Vagina (tissue), 2 donors: ENCODE measurements around the gene ALKBH3. TPM values are rescaled to one million over a fixed set of nuclear protein-coding genes. Genes with fewer than 3 reads are reported as not detected.

Source experiments
- DNase-seq, 2 donors: peaks; one replicate each; pipeline ENCODE4 v3.0.0-alpha.2; 2017; ENCODE audit errors: extremely low spot score in 2 of 2
- H3K27ac ChIP-seq: fragments of 200-600 bp; sonication (generic); one replicate; pipeline ENCODE4 v1.5.1; 2019
- H3K27me3 ChIP-seq: fragments of 200-600 bp; sonication (generic); one replicate; pipeline ENCODE4 v1.5.1; 2019
- H3K36me3 ChIP-seq, 2 donors: fragments of 200-600 bp; sonication (generic); one replicate each; pipeline ENCODE4 v1.5.1; 2017 to 2019
- H3K4me1 ChIP-seq: fragments of 200-600 bp; sonication (generic); one replicate; pipeline ENCODE4 v1.5.1; 2019
- H3K4me3 ChIP-seq, 2 donors: fragments of 200-600 bp; sonication (generic); 1 replicate in 1 of 2; 2 replicates in 1 of 2; pipeline ENCODE4 v1.5.1; 2016 to 2019
- H3K9me3 ChIP-seq: fragments of 200-600 bp; sonication (generic); one replicate; pipeline ENCODE4 v1.5.1; 2019
- POLR2A ChIP-seq, 2 donors: fragments of 450-650 bp; IDR thresholded peaks; one replicate each; pipeline ENCODE4 v1.6.1; 2017; ENCODE audit warnings: antibody characterized with exemption in 2 of 2, mild to moderate bottlenecking in 2 of 2, moderate library complexity in 2 of 2
- POLR2AphosphoS5 ChIP-seq, 2 donors: sonication (generic); formaldehyde crosslinking; IDR thresholded peaks; one replicate each; pipeline ENCODE4 v1.9.0; 2017; ENCODE audit warnings: antibody characterized with exemption in 2 of 2, mild to moderate bottlenecking in 2 of 2, low read depth in 1 of 2; ENCODE audit not compliant: insufficient read depth in 1 of 2
- intact Hi-C: fragments of 100-400 bp; cut with DNase I; formaldehyde crosslinking; loops from one replicate; pipeline ENCODE4 v1.15.1; 2023
- total RNA-seq: library from RNA; depleted of rRNA; stranded (reverse); fragments of >200 nt; gene quantifications from one replicate; pipeline ENCODE4 v1.2.3, GENCODE V29; 2016
- TF ChIP-seq, protein P1 (sequence below), 3 experiments: fragments of 450-650 bp in 2 of 3; fragments of 200-600 bp in 1 of 3; sonication (generic) in 1 of 3; IDR thresholded peaks; one replicate each; pipeline ENCODE4 v1.5.1; 2017 to 2019; ENCODE audit warnings: antibody characterized with exemption in 3 of 3, mild to moderate bottlenecking in 2 of 3, moderate library complexity in 2 of 3

The ALKBH3 gene
- total RNA-seq, 1 donor from 2014 or later, result 33.4 TPM

DNA sequence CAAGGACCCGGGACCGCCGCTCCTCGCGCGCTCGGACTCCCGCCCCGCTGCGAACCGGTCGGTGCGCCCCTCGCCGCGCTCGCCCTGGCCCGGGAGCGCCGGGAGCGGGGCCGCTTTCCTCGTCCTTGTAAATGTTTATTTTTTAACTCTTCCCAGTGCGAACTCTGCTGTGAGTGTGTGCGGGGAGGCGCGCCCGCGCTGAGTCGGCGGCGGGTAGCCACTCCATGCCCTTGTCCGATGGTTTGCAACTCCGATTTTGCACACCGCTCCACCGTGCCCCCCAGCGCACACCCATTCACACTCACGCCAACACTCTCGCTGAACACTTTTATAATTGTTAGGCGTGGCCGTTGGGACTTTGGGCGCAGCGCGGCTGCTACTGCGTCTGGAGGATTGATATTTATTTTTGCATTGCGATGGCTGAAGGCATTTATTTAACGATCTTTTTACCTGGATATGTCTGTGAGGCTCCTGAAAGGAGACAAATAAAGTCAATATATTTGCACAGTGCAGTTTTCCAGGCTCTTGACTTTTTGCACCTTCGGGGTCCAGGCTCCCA lies 62.8 kb downstream of the ALKBH3 start:
- Histone ChIP-seq H3K27ac (peak overlapping the region; percentile 92), H3K4me3 (peak overlapping the region; percentile 62 to 73), H3K36me3 (no peaks in the 10 kb centered on the region), H3K9me3 (no peaks in the 10 kb centered on the region), H3K27me3 (no peaks in the 10 kb centered on the region), H3K4me1 (peaks cover 23% of the 10 kb centered on the region)
- TF ChIP-seq POLR2AphosphoS5 (IDR thresholded peaks at IDR 0.05; ENCODE audit: insufficient read depth in 1 of 2, low read depth in 1 of 2), result no peak
- TF ChIP-seq, protein P1, sequence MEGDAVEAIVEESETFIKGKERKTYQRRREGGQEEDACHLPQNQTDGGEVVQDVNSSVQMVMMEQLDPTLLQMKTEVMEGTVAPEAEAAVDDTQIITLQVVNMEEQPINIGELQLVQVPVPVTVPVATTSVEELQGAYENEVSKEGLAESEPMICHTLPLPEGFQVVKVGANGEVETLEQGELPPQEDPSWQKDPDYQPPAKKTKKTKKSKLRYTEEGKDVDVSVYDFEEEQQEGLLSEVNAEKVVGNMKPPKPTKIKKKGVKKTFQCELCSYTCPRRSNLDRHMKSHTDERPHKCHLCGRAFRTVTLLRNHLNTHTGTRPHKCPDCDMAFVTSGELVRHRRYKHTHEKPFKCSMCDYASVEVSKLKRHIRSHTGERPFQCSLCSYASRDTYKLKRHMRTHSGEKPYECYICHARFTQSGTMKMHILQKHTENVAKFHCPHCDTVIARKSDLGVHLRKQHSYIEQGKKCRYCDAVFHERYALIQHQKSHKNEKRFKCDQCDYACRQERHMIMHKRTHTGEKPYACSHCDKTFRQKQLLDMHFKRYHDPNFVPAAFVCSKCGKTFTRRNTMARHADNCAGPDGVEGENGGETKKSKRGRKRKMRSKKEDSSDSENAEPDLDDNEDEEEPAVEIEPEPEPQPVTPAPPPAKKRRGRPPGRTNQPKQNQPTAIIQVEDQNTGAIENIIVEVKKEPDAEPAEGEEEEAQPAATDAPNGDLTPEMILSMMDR (IDR thresholded peaks at IDR 0.05), result no peak
- no peak for TF ChIP-seq POLR2A (IDR thresholded peaks at IDR 0.05)
- DNase-seq, result no peak
- intact Hi-C loops, result loop anchor here (10.0 kb wide), 1 partner anchor 59 kb away; the partner anchor contains the start of gene ALKBH3

DNA sequence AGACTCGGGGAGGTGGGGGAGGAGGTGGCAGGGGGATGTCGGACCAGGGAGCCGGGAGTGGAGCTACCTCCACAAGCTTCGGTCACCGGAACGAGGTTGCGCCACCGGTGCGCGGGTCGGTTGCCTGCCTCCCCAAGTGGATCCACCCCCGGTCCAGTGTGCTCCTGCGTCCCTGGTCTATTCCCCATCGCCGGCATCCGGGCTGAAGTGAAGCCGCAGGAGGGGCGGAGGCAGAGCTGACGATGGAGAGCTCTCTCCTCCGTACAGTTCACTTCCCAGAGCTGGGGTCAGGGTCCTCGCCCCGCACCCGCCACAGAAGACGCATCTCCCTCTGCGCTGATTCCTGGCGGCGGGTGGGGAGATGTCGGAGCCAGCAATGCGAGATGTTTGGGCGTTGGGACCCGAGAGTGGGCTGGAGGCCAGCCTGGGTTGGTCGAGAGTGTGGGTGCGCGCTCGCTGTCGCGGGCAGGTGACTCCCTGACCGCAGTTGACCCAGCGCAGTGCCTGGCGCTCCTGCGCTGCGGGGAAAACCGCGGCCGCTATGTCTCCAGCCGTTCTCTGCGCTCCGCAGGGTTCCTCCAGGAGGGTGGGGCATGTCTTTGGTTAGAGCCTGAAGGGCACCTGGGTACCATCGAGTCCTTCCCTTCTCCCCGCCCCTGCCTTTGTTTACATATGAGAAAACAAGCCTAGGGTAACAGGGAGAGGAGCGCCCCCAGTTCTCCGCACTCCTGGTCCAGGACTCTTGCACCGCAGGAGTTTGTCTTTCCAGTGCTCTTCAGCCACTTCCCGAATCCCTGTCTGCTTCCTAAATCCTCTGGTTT lies 63.5 kb downstream of the ALKBH3 start:
- H3K4me3 ChIP-seq, result peak overlapping the region; percentile 62 to 73
- H3K4me1 ChIP-seq, result peaks cover 23% of the 10 kb centered on the region
- H3K27ac ChIP-seq, result peak overlapping the region; percentile 92
- H3K9me3 ChIP-seq, result no peaks in the 10 kb centered on the region
- no peaks in the 10 kb centered on the region for H3K36me3 ChIP-seq
- peak in 1 of 2 donors; percentile 51 for TF ChIP-seq POLR2AphosphoS5 (IDR thresholded peaks at IDR 0.05; ENCODE audit: insufficient read depth in 1 of 2, low read depth in 1 of 2)
- TF ChIP-seq, protein P1 (IDR thresholded peaks at IDR 0.05), result no peak
- no peaks in the 10 kb centered on the region for H3K27me3 ChIP-seq
- DNase-seq, result no peak
- intact Hi-C loops, result loop anchor here (10.0 kb wide), 1 partner anchor 59 kb away; the partner anchor contains the start of gene ALKBH3

DNA sequence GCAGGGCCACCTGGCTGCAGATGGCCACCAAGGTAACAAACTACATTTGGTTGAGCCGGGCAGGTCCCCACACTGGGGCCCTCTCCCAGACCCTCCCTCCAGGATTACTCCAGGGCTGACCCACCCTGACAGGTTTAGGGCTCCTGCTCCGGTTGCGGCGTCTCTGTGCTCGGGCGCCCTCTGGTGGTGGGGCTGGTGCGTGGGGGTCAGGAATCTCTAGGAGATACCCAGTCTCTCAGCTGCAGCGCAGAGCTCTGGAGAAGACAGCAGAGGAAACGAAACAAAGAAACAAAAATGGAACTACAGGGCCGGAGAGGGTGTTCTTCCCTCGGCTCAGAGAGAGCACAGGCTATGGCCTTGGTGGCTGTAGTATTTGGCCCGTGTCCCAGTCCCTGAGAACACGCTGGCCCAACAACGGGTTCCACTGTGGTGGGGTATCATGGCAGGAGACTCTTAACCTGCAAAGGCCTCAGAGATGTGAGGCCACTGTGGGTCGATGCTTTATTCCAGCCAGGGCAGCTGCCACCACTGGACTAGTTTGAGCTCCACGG lies 64.2 kb downstream of the ALKBH3 start:
- Histone ChIP-seq H3K36me3 (no peaks in the 10 kb centered on the region), H3K4me3 (peak overlapping the region; percentile 62 to 73), H3K4me1 (peaks cover 23% of the 10 kb centered on the region), H3K27me3 (no peaks in the 10 kb centered on the region), H3K27ac (peak overlapping the region; percentile 92), H3K9me3 (no peaks in the 10 kb centered on the region)
- intact Hi-C loops, result loop anchor here (5.0 to 10.0 kb wide), 3 partner anchors 42 to 87 kb away; partner anchors contain the start of gene ALKBH3
- no peak for DNase-seq
- TF ChIP-seq POLR2AphosphoS5 (IDR thresholded peaks at IDR 0.05; ENCODE audit: insufficient read depth in 1 of 2, low read depth in 1 of 2), result peak in 1 of 2 donors; percentile 20
- TF ChIP-seq, protein P1 (IDR thresholded peaks at IDR 0.05), result peak; percentile 59 to 68 (median 62)
- no peak for TF ChIP-seq POLR2A (IDR thresholded peaks at IDR 0.05)

- intact Hi-C loops, result loop anchor here (5.0 to 10.0 kb wide), 3 partner anchors 40 to 85 kb away; partner anchors contain the start of gene ALKBH3
Observed at GRCh38 chr11:43947003-43947500, 66.4 kb downstream of the ALKBH3 start.

More at GRCh38 chr11:43947003-43947500, 66.4 kb downstream of the ALKBH3 start:
- H3K9me3 ChIP-seq, result no peaks in the 10 kb centered on the region
- no peaks in the 10 kb centered on the region for H3K36me3 ChIP-seq
- no peaks in the 10 kb centered on the region for H3K27me3 ChIP-seq
- peaks cover 17% of the 10 kb centered on the region for H3K4me1 ChIP-seq
- DNase-seq, result no peak
- peak overlapping the region; percentile 52 for H3K27ac ChIP-seq
- TF ChIP-seq POLR2AphosphoS5 (IDR thresholded peaks at IDR 0.05; ENCODE audit: insufficient read depth in 1 of 2, low read depth in 1 of 2) (no peak), POLR2A (IDR thresholded peaks at IDR 0.05) (no peak)
- TF ChIP-seq, protein P1 (IDR thresholded peaks at IDR 0.05), result no peak
- no peak overlapping the region for H3K4me3 ChIP-seq
